Measurements from ENCODE around the gene GEMIN2.
"Not testable (repeated sequence)": the region's sequence is repeated elsewhere in the genome, so short reads cannot be mapped to it uniquely, and the experiment has no call there.

GEMIN2 gene

GRCh38 chr14:39180553-39180952 lies 66.4 kb downstream of the GEMIN2 start:
- no peak for DNase-seq
- TF ChIP-seq CTCF (IDR thresholded peaks at IDR 0.05; ENCODE audit: low read depth, low read length, missing control alignments): no peak
- in situ Hi-C loops (cut with HindIII; ENCODE audit: low pct_ligation_motif_present, low sequenced_read_pairs): no loop called here
- H3K36me3 ChIP-seq (replicated peaks): peaks cover 76% of the 10 kb centered on the region
- H3K4me3 ChIP-seq (ENCODE audit: low read depth, low read length): no peak overlapping the region
- no peak overlapping the region for H3K27ac ChIP-seq
- H3K27me3 ChIP-seq (replicated peaks): no peaks in the 10 kb centered on the region

- Histone ChIP-seq H3K27me3 (replicated peaks) (no peaks in the 10 kb centered on the region), H3K36me3 (replicated peaks) (peaks cover 75% of the 10 kb centered on the region), H3K27ac (no peak overlapping the region), H3K4me3 (ENCODE audit: low read depth, low read length) (no peak overlapping the region)
- in situ Hi-C loops (cut with HindIII; ENCODE audit: low pct_ligation_motif_present, low sequenced_read_pairs): no loop called here
- TF ChIP-seq CTCF (IDR thresholded peaks at IDR 0.05; ENCODE audit: low read depth, low read length, missing control alignments): no peak
- no peak for DNase-seq
These were observed 67.0 kb downstream of the GEMIN2 start for GRCh38 chr14:39181026-39181692.

GRCh38 chr14:39181693-39182047 lies 67.5 kb downstream of the GEMIN2 start:
- Histone ChIP-seq H3K27ac (no peak overlapping the region), H3K4me3 (ENCODE audit: low read depth, low read length) (no peak overlapping the region), H3K27me3 (replicated peaks) (no peaks in the 10 kb centered on the region), H3K36me3 (replicated peaks) (peaks cover 71% of the 10 kb centered on the region)
- DNase-seq: no peak
- TF ChIP-seq CTCF (IDR thresholded peaks at IDR 0.05; ENCODE audit: low read depth, low read length, missing control alignments): no peak
- in situ Hi-C loops (cut with HindIII; ENCODE audit: low pct_ligation_motif_present, low sequenced_read_pairs): no loop called here

- Histone ChIP-seq H3K36me3 (replicated peaks) (peaks cover 59% of the 10 kb centered on the region), H3K27ac (no peak overlapping the region), H3K4me3 (ENCODE audit: low read depth, low read length) (no peak overlapping the region), H3K27me3 (replicated peaks) (no peaks in the 10 kb centered on the region)
- DNase-seq: no peak
- no peak for TF ChIP-seq CTCF (IDR thresholded peaks at IDR 0.05; ENCODE audit: low read depth, low read length, missing control alignments)
- in situ Hi-C loops (cut with HindIII; ENCODE audit: low pct_ligation_motif_present, low sequenced_read_pairs): no loop called here
These were observed 68.9 kb downstream of the GEMIN2 start for GRCh38 chr14:39182770-39183684.

- peaks cover 54% of the 10 kb centered on the region for H3K36me3 ChIP-seq (replicated peaks)
- in situ Hi-C loops (cut with HindIII; ENCODE audit: low pct_ligation_motif_present, low sequenced_read_pairs); H3K27me3 ChIP-seq (replicated peaks); DNase-seq; H3K27ac ChIP-seq; H3K4me3 ChIP-seq (ENCODE audit: low read depth, low read length): not testable (repeated sequence)
These were observed 69.5 kb downstream of the GEMIN2 start for GRCh38 chr14:39183685-39184003.

- no peak overlapping the region for H3K27ac ChIP-seq
- in situ Hi-C loops (cut with HindIII; ENCODE audit: low pct_ligation_motif_present, low sequenced_read_pairs): no loop called here
- no peaks in the 10 kb centered on the region for H3K27me3 ChIP-seq (replicated peaks)
- no peak overlapping the region for H3K4me3 ChIP-seq (ENCODE audit: low read depth, low read length)
- DNase-seq: no peak
- H3K36me3 ChIP-seq (replicated peaks): peaks cover 45% of the 10 kb centered on the region
- TF ChIP-seq CTCF (IDR thresholded peaks at IDR 0.05; ENCODE audit: low read depth, low read length, missing control alignments): no peak
These were observed 70.6 kb downstream of the GEMIN2 start for GRCh38 chr14:39184628-39185255.

All from brain microvascular endothelial cell (primary cell).